PC-9 (cell line): ENCODE measurements around the gene TGFBR3L.
"Not testable (repeated sequence)": the region's sequence is repeated elsewhere in the genome, so short reads cannot be mapped to it uniquely, and the experiment has no call there.

Source experiments
- EZH2 ChIP-seq: fragments of 200-600 bp; sonication (generic); IDR thresholded peaks from 2 replicates; pipeline ENCODE4 v1.8.0; 2017; ENCODE audit warnings: antibody characterized with exemption, low read depth
- TF ChIP-seq, protein P1 (sequence below): fragments of 200-600 bp; sonication (generic); conservative IDR thresholded peaks from 2 replicates; pipeline ENCODE4 v1.6.1; 2017; ENCODE audit warnings: mixed run types, antibody characterized with exemption, mild to moderate bottlenecking, moderate library complexity

DNA sequence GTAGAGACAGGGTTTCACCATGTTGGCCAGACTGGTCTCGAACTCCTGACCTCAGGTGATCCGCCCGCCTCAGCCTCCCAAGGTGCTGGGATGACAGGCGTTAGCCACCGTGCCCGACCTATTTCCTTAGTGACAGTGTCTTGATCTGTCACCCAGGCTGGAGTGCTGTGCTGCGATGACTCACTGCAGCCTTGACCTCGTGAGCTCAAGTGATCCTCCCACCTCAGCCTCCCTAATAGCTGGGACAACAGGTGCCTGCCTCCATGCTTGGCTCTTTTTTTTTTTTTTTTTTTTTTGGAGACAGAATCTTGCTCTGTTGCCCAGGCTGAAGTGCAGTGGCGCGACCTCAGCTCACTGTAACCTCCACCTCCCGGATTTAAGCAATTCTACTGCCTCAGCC lies 15.4 kb downstream of the TGFBR3L start:
- TF ChIP-seq, protein P1, sequence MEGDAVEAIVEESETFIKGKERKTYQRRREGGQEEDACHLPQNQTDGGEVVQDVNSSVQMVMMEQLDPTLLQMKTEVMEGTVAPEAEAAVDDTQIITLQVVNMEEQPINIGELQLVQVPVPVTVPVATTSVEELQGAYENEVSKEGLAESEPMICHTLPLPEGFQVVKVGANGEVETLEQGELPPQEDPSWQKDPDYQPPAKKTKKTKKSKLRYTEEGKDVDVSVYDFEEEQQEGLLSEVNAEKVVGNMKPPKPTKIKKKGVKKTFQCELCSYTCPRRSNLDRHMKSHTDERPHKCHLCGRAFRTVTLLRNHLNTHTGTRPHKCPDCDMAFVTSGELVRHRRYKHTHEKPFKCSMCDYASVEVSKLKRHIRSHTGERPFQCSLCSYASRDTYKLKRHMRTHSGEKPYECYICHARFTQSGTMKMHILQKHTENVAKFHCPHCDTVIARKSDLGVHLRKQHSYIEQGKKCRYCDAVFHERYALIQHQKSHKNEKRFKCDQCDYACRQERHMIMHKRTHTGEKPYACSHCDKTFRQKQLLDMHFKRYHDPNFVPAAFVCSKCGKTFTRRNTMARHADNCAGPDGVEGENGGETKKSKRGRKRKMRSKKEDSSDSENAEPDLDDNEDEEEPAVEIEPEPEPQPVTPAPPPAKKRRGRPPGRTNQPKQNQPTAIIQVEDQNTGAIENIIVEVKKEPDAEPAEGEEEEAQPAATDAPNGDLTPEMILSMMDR, result not testable (repeated sequence)
- not testable (repeated sequence) for TF ChIP-seq EZH2
